Measurements from ENCODE around the gene LRMDA. TPM values are rescaled to one million over a fixed set of nuclear protein-coding genes. Genes with fewer than 3 reads are reported as not detected.
A peak's percentile ranks its signal among the peaks of the same experiment; 100 is the strongest.

The LRMDA gene
- total RNA-seq, 4 donors from 2014 or later = 2.2 to 7.8 (median 4.5) TPM

GRCh38 chr10:76274933-76275332 lies 843.5 kb downstream of the LRMDA start:
- no peak for DNase-seq
- Histone ChIP-seq H3K27ac (no peak overlapping the region), H3K27me3 (no peaks in the 10 kb centered on the region), H3K36me3 (no peaks in the 10 kb centered on the region), H3K4me3 (no peak overlapping the region), H3K9me3 (peaks cover 18 to 19% of the 10 kb centered on the region in 2 donors), H3K4me1 (no peaks in the 10 kb centered on the region)
- TF ChIP-seq CTCF (IDR thresholded peaks at IDR 0.05) (no peak), POLR2AphosphoS5 (IDR thresholded peaks at IDR 0.05) (no peak), EP300 (IDR thresholded peaks at IDR 0.05; ENCODE audit: low read depth) (no peak), POLR2A (IDR thresholded peaks at IDR 0.05) (no peak)
- intact Hi-C loops (cut with DNase I; ENCODE audit: low total_unique reads) = no loop called here
- in situ Hi-C loops (cut with MboI; ENCODE audit: low pct_ligation_motif_present in 1 of 4, low pct_unique_long_range_greater_than_20kb in 1 of 4, low sequenced_read_pairs in 3 of 4) = no loop called here

GRCh38 chr10:76278811-76279460 lies 847.5 kb downstream of the LRMDA start:
- Histone ChIP-seq H3K4me1 (peaks cover 0 to 5% (median 0%) of the 10 kb centered on the region in 4 donors), H3K27me3 (no peaks in the 10 kb centered on the region), H3K27ac (no peak overlapping the region), H3K36me3 (no peaks in the 10 kb centered on the region), H3K9me3 (peaks cover 17 to 18% of the 10 kb centered on the region in 2 donors), H3K4me3 (no peak overlapping the region)
- no peak for TF ChIP-seq CTCF (IDR thresholded peaks at IDR 0.05)
- no peak for TF ChIP-seq EP300 (IDR thresholded peaks at IDR 0.05; ENCODE audit: low read depth)
- WGBS, 2 donors (ENCODE audit: low coverage in 1 of 2) = 54 to 57% methylated on average over 1 of the region's 1 CpG
- in situ Hi-C loops (cut with MboI; ENCODE audit: low pct_ligation_motif_present in 1 of 4, low pct_unique_long_range_greater_than_20kb in 1 of 4, low sequenced_read_pairs in 3 of 4) = no loop called here
- DNase-seq = no peak
- intact Hi-C loops (cut with DNase I; ENCODE audit: low total_unique reads) = no loop called here

- peak overlapping the region in 2 of 4 donors; percentile 15 to 73 for H3K27ac ChIP-seq
Measured at GRCh38 chr10:76281659-76282058, 850.2 kb downstream of the LRMDA start.

More at GRCh38 chr10:76281659-76282058, 850.2 kb downstream of the LRMDA start:
- no peak overlapping the region for H3K4me3 ChIP-seq
- H3K36me3 ChIP-seq = no peaks in the 10 kb centered on the region
- H3K27me3 ChIP-seq = no peaks in the 10 kb centered on the region
- intact Hi-C loops (cut with DNase I; ENCODE audit: low total_unique reads) = no loop called here
- DNase-seq = no peak
- peaks cover 0 to 10% (median 0%) of the 10 kb centered on the region in 4 donors for H3K4me1 ChIP-seq
- no peak for TF ChIP-seq CTCF (IDR thresholded peaks at IDR 0.05)
- TF ChIP-seq POLR2A (IDR thresholded peaks at IDR 0.05) = no peak
- TF ChIP-seq POLR2AphosphoS5 (IDR thresholded peaks at IDR 0.05) = no peak
- in situ Hi-C loops (cut with MboI; ENCODE audit: low pct_ligation_motif_present in 1 of 4, low pct_unique_long_range_greater_than_20kb in 1 of 4, low sequenced_read_pairs in 3 of 4) = no loop called here
- no peaks in the 10 kb centered on the region for H3K9me3 ChIP-seq

All from transverse colon (tissue), 4 donors.